H9 (cell line): ENCODE data around the gene TSR2. TPM values are rescaled to one million over a fixed set of nuclear protein-coding genes. Genes with fewer than 3 reads are reported as not detected.

ENCODE experiments used
- DNase-seq: peaks from one replicate; pipeline ENCODE4 v3.0.0-alpha.2; 2017
- H2AFZ ChIP-seq: one replicate; pipeline ENCODE4 v1.6.1; 2013; ENCODE audit warnings: mild to moderate bottlenecking, low read length, control low read depth, moderate library complexity
- H2AK5ac ChIP-seq: 2 replicates; pipeline ENCODE4 v1.6.1; 2013; ENCODE audit warnings: low read length, control low read depth, mixed read lengths; ENCODE audit not compliant: insufficient read length
- H2BK120ac ChIP-seq: one replicate; pipeline ENCODE4 v1.6.1; 2013; ENCODE audit warnings: low read depth, mild to moderate bottlenecking, low read length, control low read depth, inconsistent platforms; ENCODE audit not compliant: poor library complexity, severe bottlenecking
- H2BK12ac ChIP-seq: 2 replicates; pipeline ENCODE4 v1.6.1; 2013; ENCODE audit warnings: low read length, control low read depth, mixed read lengths, low read depth; ENCODE audit not compliant: insufficient read length
- H2BK15ac ChIP-seq: 2 replicates; pipeline ENCODE4 v1.6.1; 2013; ENCODE audit warnings: low read depth, low read length, control low read depth
- H2BK20ac ChIP-seq: one replicate; pipeline ENCODE4 v1.6.1; 2013; ENCODE audit warnings: low read depth, mild to moderate bottlenecking, low read length, control low read depth, inconsistent platforms; ENCODE audit not compliant: poor library complexity, severe bottlenecking
- H2BK5ac ChIP-seq: 2 replicates; pipeline ENCODE4 v1.6.1; 2013; ENCODE audit warnings: low read length, control low read depth, mixed read lengths; ENCODE audit not compliant: insufficient read length
- H3K14ac ChIP-seq: 2 replicates; pipeline ENCODE4 v1.6.1; 2013; ENCODE audit warnings: low read length, control low read depth; ENCODE audit not compliant: insufficient read depth
- H3K18ac ChIP-seq: 2 replicates; pipeline ENCODE4 v1.6.1; 2013; ENCODE audit warnings: low read depth, mild to moderate bottlenecking, mixed read lengths, low read length, control low read depth; ENCODE audit not compliant: insufficient read length
- H3K23ac ChIP-seq: 2 replicates; pipeline ENCODE4 v1.6.1; 2013; ENCODE audit warnings: low read length, control low read depth, mixed read lengths, low read depth; ENCODE audit not compliant: insufficient read length
- H3K23me2 ChIP-seq: 2 replicates; pipeline ENCODE4 v1.6.1; 2013; ENCODE audit warnings: low read depth, mild to moderate bottlenecking, mixed read lengths, low read length, control low read depth; ENCODE audit not compliant: insufficient read length, poor library complexity, severe bottlenecking
- H3K27ac ChIP-seq: 2 replicates; pipeline ENCODE4 v1.5.1; 2013; ENCODE audit warnings: low read length, control low read depth, mixed read lengths, low read depth; ENCODE audit not compliant: insufficient read length
- H3K27me3 ChIP-seq: 2 replicates; pipeline ENCODE4 v1.6.1; 2013; ENCODE audit warnings: low read length, control low read depth, inconsistent platforms; ENCODE audit not compliant: insufficient read depth
- H3K4ac ChIP-seq: 2 replicates; pipeline ENCODE4 v1.6.1; 2013; ENCODE audit warnings: low read depth, mild to moderate bottlenecking, control low read depth, inconsistent platforms, low read length, moderate library complexity
- H3K4me1 ChIP-seq: 2 replicates; pipeline ENCODE4 v1.6.1; 2013; ENCODE audit warnings: low read length, control low read depth, inconsistent platforms; ENCODE audit not compliant: insufficient read depth
- H3K4me2 ChIP-seq: 2 replicates; pipeline ENCODE4 v1.6.1; 2013; ENCODE audit warnings: low read length, control low read depth, mixed read lengths; ENCODE audit not compliant: insufficient read length, insufficient read depth
- H3K56ac ChIP-seq: 2 replicates; pipeline ENCODE4 v1.6.1; 2013; ENCODE audit warnings: low read depth, mild to moderate bottlenecking, mixed read lengths, low read length, control low read depth; ENCODE audit not compliant: insufficient read length
- H3K79me1 ChIP-seq: 2 replicates; pipeline ENCODE4 v1.6.1; 2013; ENCODE audit warnings: low read depth, mild to moderate bottlenecking, moderate library complexity, low read length, control low read depth, inconsistent platforms; ENCODE audit not compliant: insufficient read depth, poor library complexity, severe bottlenecking
- H3K79me2 ChIP-seq: 2 replicates; pipeline ENCODE4 v1.6.1; 2013; ENCODE audit warnings: low read length, control low read depth, inconsistent platforms; ENCODE audit not compliant: insufficient read depth
- H3K9ac ChIP-seq: 2 replicates; pipeline ENCODE4 v1.6.1; 2013; ENCODE audit warnings: low read length, control low read depth, mixed read lengths; ENCODE audit not compliant: insufficient read length; ENCODE audit errors: extremely low read depth
- H3K9me3 ChIP-seq: one replicate; pipeline ENCODE4 v1.6.1; 2013; ENCODE audit warnings: low read depth, low read length, inconsistent platforms; ENCODE audit not compliant: control insufficient read depth
- H3T11ph ChIP-seq: one replicate; pipeline ENCODE4 v1.6.1; 2013; ENCODE audit warnings: mild to moderate bottlenecking, low read length, control low read depth, inconsistent platforms
- H4K20me1 ChIP-seq: one replicate; pipeline ENCODE4 v1.6.1; 2013; ENCODE audit not compliant: control insufficient read depth, insufficient read length, insufficient read depth
- H4K5ac ChIP-seq: 2 replicates; pipeline ENCODE4 v1.6.1; 2013; ENCODE audit warnings: low read depth, mild to moderate bottlenecking, mixed read lengths, low read length, control low read depth; ENCODE audit not compliant: insufficient read length
- H4K8ac ChIP-seq: replicated peaks from 2 replicates; pipeline ENCODE4 v1.6.1; 2013; ENCODE audit warnings: low read length, control low read depth, mixed read lengths, low read depth; ENCODE audit not compliant: insufficient read length
- H4K91ac ChIP-seq: 2 replicates; pipeline ENCODE4 v1.6.1; 2013; ENCODE audit warnings: low read depth, mild to moderate bottlenecking, moderate library complexity, mixed read lengths, low read length, control low read depth; ENCODE audit not compliant: insufficient read length
- H3K27ac Mint-ChIP-seq, 3 experiments: 2 replicates in 2 of 3; 3 replicates in 1 of 3; pipeline ENCODE4 v1.8.0; 2020 to 2021; ENCODE audit warnings: mixed read lengths in 3 of 3, mild to moderate bottlenecking in 1 of 3, moderate library complexity in 1 of 3
- H3K27me3 Mint-ChIP-seq: 2 replicates; pipeline ENCODE4 v1.8.0; 2021; ENCODE audit warnings: low read depth, mild to moderate bottlenecking, moderate library complexity, mixed read lengths
- H3K36me3 Mint-ChIP-seq, 3 experiments: 2 replicates in 2 of 3; 3 replicates in 1 of 3; pipeline ENCODE4 v1.8.0; 2020 to 2021; ENCODE audit warnings: low read depth in 3 of 3, mixed read lengths in 3 of 3; ENCODE audit not compliant: insufficient read depth in 1 of 3
- H3K4me1 Mint-ChIP-seq, 2 experiments: 2 replicates each; pipeline ENCODE4 v1.8.0; 2020; ENCODE audit warnings: mixed read lengths in 2 of 2
- H3K4me3 Mint-ChIP-seq, 2 experiments: 2 replicates in 1 of 2; 3 replicates in 1 of 2; pipeline ENCODE4 v1.8.0; 2020 to 2021; ENCODE audit warnings: mild to moderate bottlenecking in 2 of 2, mixed read lengths in 2 of 2, moderate library complexity in 1 of 2
- H3K9me3 Mint-ChIP-seq, 2 experiments: 2 replicates in 1 of 2; 3 replicates in 1 of 2; pipeline ENCODE4 v1.8.0; 2020; ENCODE audit warnings: mild to moderate bottlenecking in 2 of 2, mixed read lengths in 2 of 2, moderate library complexity in 1 of 2
- CTCF ChIP-seq: fragments of 200-600 bp; sonication (generic); conservative IDR thresholded peaks from 3 replicates; pipeline ENCODE4 v1.8.0; 2021; ENCODE audit warnings: antibody characterized with exemption, mild to moderate bottlenecking
- WGBS: extraction: QIAGEN DNeasy Blood & Tissue Kit; methylation state at CpG from one replicate; pipeline ENCODE4 v1.1.7; 2013; ENCODE audit warnings: missing lambda C conversion rate, low lambda C conversion rate, mixed read lengths; ENCODE audit not compliant: insufficient read length; ENCODE audit errors: extremely low coverage; 5-methylcytosine and 5-hydroxymethylcytosine counted together
- total RNA-seq: library from RNA; stranded (reverse); gene quantifications from 2 replicates; pipeline ENCODE4 v1.2.1, GENCODE V29; 2021

Gene TSR2
- total RNA-seq, 1 experiment from 2014 or later = 51.7 TPM

- H2BK12ac ChIP-seq = no peak overlapping the region
- H3K36me3 Mint-ChIP-seq = peaks cover 0 to 4% (median 0%) of the 10 kb centered on the region in 3 experiments; a peak in 2 of 7 replicates
- H3K4me3 Mint-ChIP-seq = no peak overlapping the region
- H2BK5ac ChIP-seq = no peak overlapping the region
- H3K23me2 ChIP-seq = no peaks in the 10 kb centered on the region
- no peak overlapping the region for H3K27ac Mint-ChIP-seq
- no peak overlapping the region for H3K18ac ChIP-seq
- H3K4ac ChIP-seq = no peak overlapping the region
- H3K9ac ChIP-seq = no peak overlapping the region
- H3K79me1 ChIP-seq = no peaks in the 10 kb centered on the region
- H3T11ph ChIP-seq = no peak overlapping the region
- peaks cover 1% of the 10 kb centered on the region; the same call in 1 of the 2 replicates for H3K27me3 Mint-ChIP-seq
- H2BK20ac ChIP-seq = no peak overlapping the region
- H4K91ac ChIP-seq = no peak overlapping the region
- H3K79me2 ChIP-seq = no peaks in the 10 kb centered on the region
- DNase-seq = no peak
- no peak overlapping the region for H3K27ac ChIP-seq
- no peak overlapping the region for H2AFZ ChIP-seq
- no peak overlapping the region for H2AK5ac ChIP-seq
- H3K56ac ChIP-seq = no peak overlapping the region
- H3K4me1 ChIP-seq = no peaks in the 10 kb centered on the region
- no peak overlapping the region for H3K4me2 ChIP-seq
- H4K8ac ChIP-seq = no peak overlapping the region
- no peak overlapping the region for H3K23ac ChIP-seq
- no peak overlapping the region for H2BK15ac ChIP-seq
- H3K27me3 ChIP-seq = no peaks in the 10 kb centered on the region
- no peaks in the 10 kb centered on the region for H4K20me1 ChIP-seq
- H3K4me1 Mint-ChIP-seq = peaks cover 4% of the 10 kb centered on the region in 2 experiments; a peak in 2 of 4 replicates
- TF ChIP-seq CTCF = no peak
- H4K5ac ChIP-seq = no peak overlapping the region
- H3K14ac ChIP-seq = no peak overlapping the region
- H2BK120ac ChIP-seq = no peak overlapping the region
- peaks cover 17% of the 10 kb centered on the region for H3K9me3 ChIP-seq
- WGBS = no CpG with 5 or more reads among the region's 2 CpGs
- peaks cover 53 to 58% of the 10 kb centered on the region in 2 experiments for H3K9me3 Mint-ChIP-seq
Observed at GRCh38 chrX:54427837-54428424, 12.3 kb upstream of the TSR2 start.
